Kidney capillary endothelial cell (primary cell): ENCODE results near the gene NCBP1.
A peak's percentile ranks its signal among the peaks of the same experiment; 100 is the strongest.
"Not testable (repeated sequence)": the region's sequence is repeated elsewhere in the genome, so short reads cannot be mapped to it uniquely, and the experiment has no call there.

Experiments
- DNase-seq: peaks from one replicate; pipeline ENCODE4 v3.0.0-alpha.2; 2018; ENCODE audit warnings: low spot score

NCBP1 gene

DNA sequence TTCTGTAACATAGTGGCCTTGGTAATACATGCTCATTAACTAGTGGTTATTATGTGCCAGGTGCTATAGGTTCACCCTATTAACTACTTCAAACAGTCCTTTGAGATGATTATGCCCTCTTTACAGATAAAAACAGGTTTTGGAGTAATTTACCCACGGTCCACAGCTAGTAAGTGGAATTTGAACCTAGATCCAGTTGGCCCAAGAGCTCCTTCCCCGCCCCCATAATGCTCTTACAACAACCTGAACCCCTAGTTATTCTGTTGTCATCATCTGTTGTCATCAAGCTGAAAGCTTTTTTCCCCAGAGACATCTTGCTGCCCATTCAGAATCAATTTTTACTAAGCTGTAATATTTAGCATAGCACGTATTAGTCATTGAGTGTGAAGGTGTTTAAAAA lies 40.3 kb downstream of the NCBP1 start:
- no peak for DNase-seq

DNA sequence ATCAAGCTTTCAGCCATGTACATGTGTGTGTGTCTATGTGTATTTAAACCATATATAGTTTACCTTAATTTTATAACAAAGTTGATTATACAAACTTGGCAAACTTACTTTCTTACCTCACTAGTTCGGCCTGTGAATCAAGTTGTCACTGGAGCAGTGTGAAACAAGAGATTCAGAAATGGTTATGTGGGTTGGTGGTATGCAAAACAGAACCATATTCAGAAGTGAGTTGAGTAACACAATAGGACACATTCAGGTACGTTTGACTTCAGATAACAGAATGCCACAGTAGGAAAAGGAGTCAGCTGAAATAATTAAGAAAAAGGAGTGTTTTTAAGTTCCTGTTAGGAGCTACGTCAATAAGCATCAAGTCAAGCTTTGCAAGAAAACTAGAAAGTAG lies 42.0 kb downstream of the NCBP1 start:
- DNase-seq: no peak

DNA sequence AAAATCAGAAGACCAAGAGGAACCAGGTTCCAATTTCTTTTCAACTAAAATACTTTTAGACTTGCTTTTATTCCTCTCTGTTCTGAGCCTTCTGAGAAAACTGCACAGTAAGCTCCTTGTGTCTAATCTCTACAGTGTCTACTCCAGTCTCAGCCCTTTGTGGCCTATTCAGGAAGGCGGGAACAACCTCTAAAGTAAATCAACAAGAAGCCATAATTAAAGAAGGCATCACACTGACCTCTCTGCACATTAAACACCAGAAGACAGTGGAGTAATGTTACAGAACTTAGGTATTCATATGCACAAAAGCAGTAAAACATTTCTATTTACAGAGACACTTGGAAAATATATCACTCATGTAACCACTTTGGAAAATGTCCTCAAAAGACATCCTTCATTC lies 48.6 kb downstream of the NCBP1 start:
- no peak for DNase-seq

DNA sequence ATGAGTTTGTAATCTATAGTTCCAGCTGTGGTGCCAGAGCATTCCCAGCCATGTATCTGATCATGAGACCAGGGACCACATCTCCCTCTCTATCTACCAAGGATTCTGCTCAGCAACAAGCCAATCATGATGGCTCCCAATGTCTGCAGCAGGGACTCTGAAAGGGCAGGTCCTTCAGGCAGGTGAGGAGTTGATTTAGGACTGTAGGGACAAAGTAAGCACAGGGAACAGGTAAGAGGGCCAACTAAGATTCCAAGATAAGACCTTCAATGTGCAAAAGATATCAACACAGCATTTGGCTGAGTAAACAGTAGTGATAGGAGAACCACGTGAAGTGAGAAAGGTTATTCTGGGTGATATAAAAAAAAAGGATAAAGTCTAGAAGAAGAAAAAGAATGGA lies 55.0 kb downstream of the NCBP1 start:
- DNase-seq: no peak

DNA sequence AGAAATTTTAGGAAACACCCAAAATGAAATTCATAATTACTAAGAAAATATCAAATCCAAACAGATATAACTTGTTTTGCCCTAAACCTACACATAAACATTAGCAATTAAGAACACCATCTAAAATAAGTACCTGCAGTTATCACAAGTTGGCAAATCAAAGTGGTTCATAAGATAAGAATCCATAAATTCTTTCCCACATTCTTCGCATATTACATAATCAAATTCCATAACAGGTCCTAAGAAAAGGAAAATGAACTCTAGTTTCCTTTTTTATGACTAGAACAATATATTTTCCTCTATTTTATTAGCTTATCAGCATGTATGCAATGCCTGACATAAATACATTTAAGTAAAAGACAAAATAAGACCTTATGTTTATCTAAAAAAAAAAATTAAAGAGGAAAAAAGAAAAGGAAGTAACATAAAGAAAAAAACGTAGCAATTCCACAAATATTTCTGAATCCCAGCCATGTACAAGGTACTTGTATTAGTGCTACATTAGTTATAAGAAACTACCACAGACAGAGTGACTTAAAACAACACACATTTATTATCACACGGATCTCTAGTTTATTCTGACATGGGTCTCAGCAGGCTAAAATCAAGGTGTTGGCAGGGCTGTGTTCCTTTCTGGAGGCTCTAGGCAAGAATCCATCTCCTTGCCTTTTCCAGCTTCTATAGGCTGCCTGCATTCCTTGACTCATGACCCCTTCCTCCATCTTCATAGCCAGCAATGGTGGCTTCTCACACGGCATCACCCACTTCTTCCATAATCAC lies 56.0 kb downstream of the NCBP1 start:
- DNase-seq: peak; percentile 33

DNA sequence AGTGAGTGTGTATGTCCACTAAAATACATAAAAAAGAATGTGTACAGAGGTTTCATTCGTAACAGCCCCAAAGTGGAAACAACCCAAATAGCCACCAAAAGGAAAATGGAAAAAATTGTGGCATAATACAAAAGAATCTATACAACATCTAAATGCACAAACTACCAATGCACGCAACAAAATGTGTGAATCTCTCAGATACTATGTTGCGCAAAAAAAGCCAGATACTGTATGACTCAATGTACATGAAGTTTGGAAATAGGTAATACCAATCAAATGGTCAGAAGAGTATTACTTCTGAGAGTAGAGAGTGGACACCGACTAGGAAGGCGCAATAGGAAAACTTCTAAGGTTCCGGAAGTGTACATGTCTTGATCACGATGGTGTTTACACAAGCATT lies 61.1 kb downstream of the NCBP1 start:
- DNase-seq: no peak

DNA sequence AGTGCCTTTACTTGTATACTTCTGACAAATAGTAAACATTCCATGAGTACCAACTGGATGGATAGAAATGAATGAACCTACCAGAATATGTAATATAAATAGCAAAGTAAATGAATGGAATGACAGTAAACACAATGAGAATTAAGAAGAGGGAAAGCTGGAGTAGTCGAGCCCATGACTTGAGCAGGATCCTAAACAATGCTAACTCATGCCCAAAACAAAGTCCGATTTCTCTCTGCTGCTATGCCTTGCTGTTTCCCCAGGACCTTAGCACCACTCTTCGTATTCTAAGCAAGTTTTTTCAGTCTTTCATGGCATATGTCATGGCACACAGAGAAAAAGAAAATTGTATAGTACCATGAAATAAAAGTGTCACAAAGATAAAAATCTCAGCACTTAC lies 61.8 kb downstream of the NCBP1 start:
- DNase-seq: no peak

DNA sequence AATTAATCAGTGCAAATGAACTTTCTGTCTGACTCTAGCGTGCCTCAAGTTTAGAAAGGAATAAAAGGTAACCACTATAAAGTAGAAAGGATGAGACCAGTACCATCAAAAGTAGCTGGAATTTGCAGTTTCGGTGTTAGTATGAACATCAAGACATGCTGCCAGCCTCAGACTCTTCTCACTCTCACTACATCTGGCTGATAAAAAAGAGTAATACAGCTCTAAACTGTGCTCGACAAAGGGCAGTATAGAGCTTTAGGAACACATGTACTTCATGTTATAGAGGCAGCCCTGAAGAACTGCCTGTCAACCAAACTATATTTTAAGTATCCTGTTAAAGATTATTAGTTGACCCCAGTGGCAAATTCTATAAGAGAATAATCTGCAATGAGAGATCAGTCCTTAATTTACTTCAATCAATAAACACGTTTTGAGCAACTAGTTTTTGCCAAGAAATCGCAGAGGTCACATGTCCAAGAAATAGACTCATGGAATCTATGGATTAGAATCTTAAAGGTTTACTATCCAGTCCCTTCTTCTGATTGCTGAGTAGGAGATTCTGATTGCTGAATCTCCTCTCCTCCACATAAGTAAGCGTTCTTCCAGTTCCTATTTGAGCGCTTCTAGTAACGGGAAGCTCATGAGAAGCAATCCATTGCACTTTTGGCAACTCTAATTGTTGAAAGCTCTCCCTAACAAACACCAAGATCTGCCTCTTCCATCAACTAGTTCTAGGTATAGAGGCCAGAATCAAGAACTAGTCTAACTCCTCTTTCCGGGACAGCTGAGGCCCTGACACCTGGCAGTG lies 62.6 kb downstream of the NCBP1 start:
- peak; percentile 32 for DNase-seq

- DNase-seq: peak; percentile 89
Observed at GRCh38 chr9:97696803-97697601, 63.4 kb downstream of the NCBP1 start, which contains the start of gene XPA. Gene XPA, minus strand, starts transcription at chr9:97697340. Its CDS starts 48 bp downstream, at chr9:97697292.

GRCh38 chr9:97697837-97698236 lies 64.2 kb downstream of the NCBP1 start:
- DNase-seq: no peak

DNA sequence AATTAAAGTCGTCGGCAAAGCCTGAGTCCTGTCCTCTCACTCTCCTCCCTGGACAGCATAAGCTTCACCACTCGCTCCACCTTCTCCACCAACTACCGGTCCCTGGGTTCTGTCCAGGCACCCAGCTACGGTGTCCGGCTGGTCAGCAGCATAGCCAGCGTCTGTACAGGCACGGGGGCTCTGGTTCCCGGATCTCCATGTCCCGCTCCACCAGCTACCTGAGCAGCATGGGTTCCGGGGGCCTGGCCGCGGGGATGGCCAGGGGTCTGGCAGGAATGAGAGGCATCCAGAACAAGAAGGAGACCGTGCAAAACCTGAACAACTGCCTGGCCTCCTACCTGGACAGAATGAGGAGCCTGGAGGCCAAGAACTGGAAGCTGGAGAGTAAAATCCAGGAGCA lies 65.2 kb downstream of the NCBP1 start:
- no peak for DNase-seq

DNA sequence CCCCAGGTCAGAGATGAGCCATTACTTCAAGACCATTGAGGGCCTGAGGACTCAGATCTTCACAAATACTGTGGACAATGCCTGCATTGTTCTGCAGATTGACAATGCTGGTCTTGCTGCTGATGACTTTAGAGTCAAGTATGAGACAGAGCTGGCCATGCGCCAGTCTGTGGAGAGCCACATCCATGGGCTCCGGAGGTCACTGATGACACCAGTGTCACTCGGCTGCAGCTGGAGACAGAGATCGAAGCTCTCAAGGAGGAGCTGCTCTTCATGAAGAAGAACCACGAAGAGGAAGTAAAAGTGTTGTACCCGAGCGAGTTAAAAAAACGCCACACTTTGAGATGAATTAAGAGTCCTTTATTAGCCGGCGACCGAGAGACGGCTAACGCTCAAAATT lies 65.7 kb downstream of the NCBP1 start:
- not testable (repeated sequence) for DNase-seq

DNA sequence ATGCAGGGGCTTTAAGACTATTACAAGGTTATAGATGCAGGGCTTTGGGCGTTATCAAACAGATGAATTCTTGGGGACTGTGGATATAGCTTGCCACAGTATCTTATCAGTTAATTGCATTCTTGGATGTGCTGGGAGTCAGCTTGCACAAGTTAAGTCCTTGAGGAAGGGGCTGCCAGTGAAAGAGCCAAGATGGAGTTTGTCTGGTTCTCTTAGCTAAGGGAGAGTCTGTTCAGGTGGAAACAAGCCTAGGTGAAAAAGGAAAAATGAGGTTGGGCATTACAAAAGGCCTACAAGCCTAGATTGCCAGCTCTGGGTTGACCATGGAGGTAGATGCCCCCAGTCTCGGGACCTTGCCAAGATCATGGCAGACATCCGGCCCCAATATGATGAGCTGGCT lies 66.2 kb downstream of the NCBP1 start:
- DNase-seq: not testable (repeated sequence)

DNA sequence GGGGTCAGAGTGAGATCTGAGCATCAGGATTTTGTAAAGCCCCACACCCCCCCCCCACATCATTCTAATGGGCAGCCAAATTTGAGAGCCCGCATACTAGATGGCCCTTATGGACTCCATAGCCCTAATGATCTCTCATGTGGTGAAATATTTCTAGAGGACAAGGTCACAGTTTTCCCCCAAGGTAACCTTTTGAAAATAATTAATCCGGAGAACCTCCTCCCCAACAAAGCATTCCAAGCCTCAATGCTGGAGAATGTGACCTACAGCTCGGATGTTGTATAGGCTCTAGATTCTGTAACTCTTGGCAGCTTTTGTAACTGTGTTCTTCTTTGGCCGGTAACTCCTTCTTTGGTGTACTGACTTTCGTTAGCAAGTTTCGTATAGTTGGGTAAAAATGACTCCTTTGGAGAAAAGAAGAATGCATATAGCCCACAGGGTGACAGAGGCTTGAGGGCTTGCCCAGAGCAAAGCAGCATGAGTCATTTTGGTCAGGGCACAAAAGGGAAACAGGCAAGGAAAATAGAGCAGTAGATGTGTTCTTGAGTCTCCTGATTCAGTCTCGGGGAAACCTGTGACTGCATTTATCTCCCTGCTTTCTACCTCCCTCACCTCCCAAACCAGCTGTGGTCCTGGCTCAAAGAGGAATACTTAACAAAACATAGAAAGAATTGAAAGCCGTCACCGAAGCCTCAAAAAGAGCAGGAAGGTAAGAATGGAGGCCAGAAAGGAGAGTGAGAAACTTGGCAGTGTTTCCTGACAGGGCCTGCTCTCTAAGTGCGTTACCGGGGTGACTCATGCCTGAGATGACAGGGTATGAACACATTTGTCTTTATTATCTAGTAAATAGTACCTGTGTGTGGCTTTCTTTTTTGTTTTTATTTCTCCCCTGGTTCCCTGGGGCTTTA lies 70.1 kb downstream of the NCBP1 start:
- DNase-seq: peak; percentile 25

DNA sequence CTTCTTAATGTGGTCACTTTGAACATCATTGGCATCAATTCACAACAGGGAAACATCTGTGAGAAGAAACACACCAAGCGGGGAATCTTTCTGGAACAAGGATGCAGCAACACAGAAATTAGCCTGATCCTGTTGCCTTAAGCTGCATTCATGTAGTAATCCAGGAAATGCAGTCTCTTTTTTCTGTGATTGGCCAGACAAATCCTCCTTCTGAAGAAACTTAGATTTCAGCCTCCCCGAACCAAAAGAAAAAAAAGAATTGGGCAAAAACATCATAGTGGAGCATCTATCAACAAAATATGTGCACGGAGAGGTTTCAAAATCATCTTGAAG lies 70.7 kb downstream of the NCBP1 start:
- no peak for DNase-seq

- DNase-seq: no peak
Observed at GRCh38 chr9:97704851-97705250, 71.2 kb downstream of the NCBP1 start.

- DNase-seq: no peak
Observed at GRCh38 chr9:97705354-97705950, 71.8 kb downstream of the NCBP1 start.

- no peak for DNase-seq
Observed at GRCh38 chr9:97706246-97706645, 72.6 kb downstream of the NCBP1 start.

DNA sequence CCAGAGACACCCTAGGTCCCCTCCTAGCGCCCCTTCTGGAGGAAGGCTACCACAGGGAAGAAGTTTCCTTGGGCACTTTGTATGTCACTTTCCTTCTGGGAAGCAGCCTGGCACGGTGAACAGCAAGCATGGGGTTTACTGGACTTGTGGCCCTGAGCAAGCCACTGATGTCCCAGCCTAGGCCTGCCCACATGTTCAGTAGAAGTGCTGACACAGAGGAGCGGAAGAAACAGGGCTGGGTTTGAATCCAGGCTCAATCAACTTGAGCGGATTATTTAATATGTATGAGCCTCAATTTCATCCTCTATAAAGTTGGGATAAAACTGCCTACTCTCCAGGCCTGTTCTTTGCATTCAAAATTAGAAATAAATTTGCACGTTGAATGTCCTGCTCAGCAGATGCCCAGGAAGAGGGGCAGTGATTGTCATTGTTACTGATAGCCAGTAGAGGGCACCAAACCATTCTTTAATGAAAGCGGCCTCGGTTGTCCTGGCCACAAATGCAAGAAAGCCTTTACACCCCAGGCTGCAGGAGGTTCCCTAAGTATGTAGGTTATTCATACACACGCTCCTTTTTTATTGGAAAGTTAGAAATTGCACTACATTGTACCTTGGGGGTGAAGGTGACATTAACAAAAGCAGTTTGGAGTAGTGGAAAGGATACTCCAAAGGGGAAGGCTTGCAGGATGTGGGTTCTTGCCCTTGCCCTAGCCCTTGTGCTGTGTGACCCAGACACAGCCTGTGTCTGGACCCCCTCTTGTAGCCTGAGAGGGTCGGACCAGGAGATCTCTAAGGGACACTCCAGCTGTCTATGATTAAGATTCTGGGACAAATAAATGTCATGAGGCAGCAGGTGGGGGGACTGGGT lies 77.0 kb downstream of the NCBP1 start:
- DNase-seq: peak; percentile 67

- DNase-seq: no peak
Observed at GRCh38 chr9:97711223-97711626, 77.6 kb downstream of the NCBP1 start.
